Endothelial cell of umbilical vein (primary cell): ENCODE measurements around the gene GAL. TPM values are rescaled to one million over a fixed set of nuclear protein-coding genes. Genes with fewer than 3 reads are reported as not detected.

Experiments used
- BruUV-seq: library from RNA; stranded (reverse); fragments of 400-500 nt; replicated peaks from 2 replicates; lab custom pipeline; 2021; lab: Mats Ljungman, UMichigan
- CTCF ChIA-PET: fragments of 300-600, 350-600 bp; sonication (Branson Sonifier 250); formaldehyde crosslinking; loops from one replicate; lab custom pipeline; 2021; ENCODE audit warnings: antibody characterized with exemption, inconsistent platforms; lab: Charles Lee
- POLR2A ChIA-PET: fragments of 300-600, 350-600 bp; sonication (Branson Sonifier 250); formaldehyde crosslinking; loops from one replicate; lab custom pipeline; 2021; ENCODE audit warnings: antibody characterized with exemption, inconsistent platforms; lab: Charles Lee
- DNase-seq: peaks from one replicate; pipeline ENCODE4 v3.0.0-alpha.2; 2011; ENCODE audit warnings: low read depth, low spot score
- FAIRE-seq: peaks from 2 replicates; lab custom pipeline; 2011; peaks lifted over from hg19 to GRCh38; lab: Jason Lieb, UNC
- H2AFZ ChIP-seq: 2 replicates; pipeline ENCODE4 v1.6.0; 2012; ENCODE audit warnings: low read depth, low read length, control low read depth, inconsistent platforms
- H3K27ac ChIP-seq: 2 replicates; pipeline ENCODE4 v1.5.1; 2011; ENCODE audit warnings: low read depth, mild to moderate bottlenecking, control low read depth, low read length, moderate library complexity; ENCODE audit not compliant: insufficient read depth
- H3K27me3 ChIP-seq, 2 experiments: 2 replicates each; pipeline versions ENCODE4 v1.6.0 to v1.6.1; 2011; ENCODE audit warnings: low read length in 2 of 2, mixed read lengths in 1 of 2; ENCODE audit not compliant: control insufficient read depth in 2 of 2, insufficient read depth in 2 of 2
- H3K36me3 ChIP-seq, 2 experiments: 2 replicates in 1 of 2; 3 replicates in 1 of 2; pipeline ENCODE4 v1.5.1; 2011; ENCODE audit warnings: low read length in 2 of 2, mild to moderate bottlenecking in 1 of 2, moderate library complexity in 1 of 2; ENCODE audit not compliant: control insufficient read depth in 2 of 2, insufficient read depth in 2 of 2; ENCODE audit errors: extremely low read depth in 1 of 2
- H3K4me1 ChIP-seq: 3 replicates; pipeline ENCODE4 v1.5.1; 2011; ENCODE audit warnings: mild to moderate bottlenecking, low read length; ENCODE audit not compliant: control insufficient read depth, insufficient read depth; ENCODE audit errors: extremely low read depth
- H3K4me2 ChIP-seq: 2 replicates; pipeline ENCODE4 v1.6.1; 2011; ENCODE audit warnings: low read length, control low read depth, mixed read lengths; ENCODE audit not compliant: insufficient read depth
- H3K4me3 ChIP-seq, 3 experiments: fragments of 200-600 bp in 1 of 3; sonication (generic), shearing (Covaris generic) in 1 of 3; replicated peaks in 1 of 3; 2 replicates each; pipeline ENCODE4 v1.5.1; 2011 to 2016; ENCODE audit warnings: control low read depth in 3 of 3, low read length in 3 of 3, mild to moderate bottlenecking in 2 of 3, inconsistent platforms in 1 of 3, low read depth in 1 of 3, moderate library complexity in 1 of 3; ENCODE audit not compliant: insufficient read depth in 1 of 3
- H3K79me2 ChIP-seq: 2 replicates; pipeline ENCODE4 v1.6.0; 2012; ENCODE audit warnings: low read length, inconsistent platforms; ENCODE audit not compliant: control insufficient read depth, insufficient read depth
- H3K9ac ChIP-seq: replicated peaks from 2 replicates; pipeline ENCODE3; 2011; ENCODE audit warnings: low read length, control low read depth; ENCODE audit not compliant: insufficient read depth; ENCODE audit errors: extremely low read depth
- H3K9me1 ChIP-seq: replicated peaks from 3 replicates; pipeline ENCODE4 v1.6.0; 2011; ENCODE audit warnings: mild to moderate bottlenecking, low read length; ENCODE audit not compliant: control insufficient read depth, insufficient read depth; ENCODE audit errors: extremely low read depth
- H3K9me3 ChIP-seq: replicated peaks from 2 replicates; pipeline ENCODE4 v1.5.1; 2012; ENCODE audit warnings: low read length, inconsistent platforms; ENCODE audit not compliant: control insufficient read depth, insufficient read depth
- H4K20me1 ChIP-seq: replicated peaks from 2 replicates; pipeline ENCODE3; 2011; ENCODE audit warnings: mild to moderate bottlenecking, low read length; ENCODE audit not compliant: control insufficient read depth, insufficient read depth; ENCODE audit errors: extremely low read depth
- EZH2 ChIP-seq: IDR thresholded peaks from 2 replicates; pipeline ENCODE4 v1.6.1; 2012; ENCODE audit warnings: borderline replicate concordance, low read depth, mild to moderate bottlenecking, moderate library complexity, low read length, inconsistent platforms; ENCODE audit not compliant: severe bottlenecking
- FOS ChIP-seq: IDR thresholded peaks from 2 replicates; pipeline ENCODE4 v1.6.1; 2011; ENCODE audit warnings: mild to moderate bottlenecking, low read length, moderate library complexity, borderline replicate concordance; ENCODE audit not compliant: insufficient read depth
- GATA2 ChIP-seq: IDR thresholded peaks from 2 replicates; pipeline ENCODE4 v1.7.0; 2011; ENCODE audit warnings: low read depth, mild to moderate bottlenecking, moderate library complexity, mixed read lengths, low read length; ENCODE audit not compliant: insufficient read length, insufficient read depth
- JUN ChIP-seq: IDR thresholded peaks from 2 replicates; pipeline ENCODE4 v1.6.1; 2011; ENCODE audit warnings: borderline replicate concordance, low read depth; ENCODE audit not compliant: insufficient read length, insufficient read depth
- MYC ChIP-seq: IDR thresholded peaks from one replicate; pipeline ENCODE4 v1.6.1; 2011; ENCODE audit warnings: mild to moderate bottlenecking, low read depth, low read length
- POLR2A ChIP-seq: IDR thresholded peaks from 2 replicates; pipeline ENCODE4 v1.6.1; 2012; ENCODE audit warnings: low read depth, mild to moderate bottlenecking, control low read depth, low read length
- POLR2AphosphoS5 ChIP-seq: IDR thresholded peaks from 2 replicates; pipeline ENCODE4 v1.6.1; 2012; ENCODE audit warnings: low read depth, mild to moderate bottlenecking, control low read depth, low read length, moderate library complexity; ENCODE audit not compliant: insufficient read depth
- dilution Hi-C: fragments of 300-500 bp; cut with MboI; formaldehyde crosslinking; loops from one replicate; pipeline ENCODE4 v1.15.0; 2019; ENCODE audit warnings: low sequenced_read_pairs; ENCODE audit not compliant: extremely low pct_ligation_motif_present
- intact Hi-C: fragments of 100-400 bp; cut with micrococcal nuclease; formaldehyde crosslinking; loops from one replicate; pipeline ENCODE4 v1.10.0; 2022
- polyA plus RNA-seq, 4 experiments: library from polyadenylated mRNA; depleted of rRNA in 3 of 4; stranded (reverse) in 3 of 4; unstranded in 1 of 4; fragments of >200 nt; gene quantifications; 2 replicates each; pipeline versions ENCODE4 v1.2.1 to v1.2.3, GENCODE V29; 2011 to 2012; ENCODE audit warnings: missing spikeins in 1 of 4
- total RNA-seq: library from RNA; stranded (reverse); gene quantifications from 2 replicates; pipeline ENCODE4 v1.2.3, GENCODE V29; 2021
- TF ChIP-seq, protein P1 (sequence below), 2 donors: IDR thresholded peaks; 1 replicate in 1 of 2; 2 replicates in 1 of 2; pipeline ENCODE4 v1.5.1; 2011; ENCODE audit warnings: low read length in 2 of 2, mild to moderate bottlenecking in 2 of 2, moderate library complexity in 2 of 2, control low read depth in 1 of 2, inconsistent platforms in 1 of 2, low read depth in 1 of 2; ENCODE audit not compliant: insufficient read depth in 1 of 2; ENCODE audit errors: extremely low read depth in 1 of 2
- TF ChIP-seq, protein P2 (sequence below): IDR thresholded peaks from 2 replicates; pipeline ENCODE4 v1.6.1; 2011; ENCODE audit not compliant: insufficient read depth, insufficient read length

The GAL gene
- total and polyA plus RNA-seq, 2 donors (not counting 3 experiments of a cell fraction or from before 2014, with no cell fraction given), result 1.2 to 9.8 TPM

- Histone ChIP-seq H3K36me3 (no peaks in the 10 kb centered on the region), H3K9ac (no peak overlapping the region), H2AFZ (no peak overlapping the region), H3K4me3 (no peak overlapping the region), H3K9me1 (no peaks in the 10 kb centered on the region), H3K27ac (no peak overlapping the region), H3K9me3 (no peaks in the 10 kb centered on the region), H4K20me1 (no peaks in the 10 kb centered on the region), H3K79me2 (no peaks in the 10 kb centered on the region), H3K4me1 (peaks cover 4% of the 10 kb centered on the region), H3K27me3 (no peaks in the 10 kb centered on the region), H3K4me2 (no peak overlapping the region)
- CTCF ChIA-PET, result interaction anchor here (0.6 kb wide), 1 partner anchor 425 kb away, joined by 3 read pairs; no protein-coding TSS in a partner anchor
- FAIRE-seq (no peak), DNase-seq (no peak)
- POLR2A ChIA-PET, result no interaction called here
- intact Hi-C loops (no loop called here), dilution Hi-C loops (no loop called here)
- no TSS peak for BruUV-seq
- TF ChIP-seq POLR2A, result no peak
- TF ChIP-seq, protein P1, sequence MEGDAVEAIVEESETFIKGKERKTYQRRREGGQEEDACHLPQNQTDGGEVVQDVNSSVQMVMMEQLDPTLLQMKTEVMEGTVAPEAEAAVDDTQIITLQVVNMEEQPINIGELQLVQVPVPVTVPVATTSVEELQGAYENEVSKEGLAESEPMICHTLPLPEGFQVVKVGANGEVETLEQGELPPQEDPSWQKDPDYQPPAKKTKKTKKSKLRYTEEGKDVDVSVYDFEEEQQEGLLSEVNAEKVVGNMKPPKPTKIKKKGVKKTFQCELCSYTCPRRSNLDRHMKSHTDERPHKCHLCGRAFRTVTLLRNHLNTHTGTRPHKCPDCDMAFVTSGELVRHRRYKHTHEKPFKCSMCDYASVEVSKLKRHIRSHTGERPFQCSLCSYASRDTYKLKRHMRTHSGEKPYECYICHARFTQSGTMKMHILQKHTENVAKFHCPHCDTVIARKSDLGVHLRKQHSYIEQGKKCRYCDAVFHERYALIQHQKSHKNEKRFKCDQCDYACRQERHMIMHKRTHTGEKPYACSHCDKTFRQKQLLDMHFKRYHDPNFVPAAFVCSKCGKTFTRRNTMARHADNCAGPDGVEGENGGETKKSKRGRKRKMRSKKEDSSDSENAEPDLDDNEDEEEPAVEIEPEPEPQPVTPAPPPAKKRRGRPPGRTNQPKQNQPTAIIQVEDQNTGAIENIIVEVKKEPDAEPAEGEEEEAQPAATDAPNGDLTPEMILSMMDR (IDR thresholded peaks at IDR 0.05; ENCODE audit: extremely low read depth in 1 of 2, insufficient read depth in 1 of 2, low read depth in 1 of 2, low read length in 2 of 2), result no peak
- TF ChIP-seq POLR2AphosphoS5, result no peak
Observed at GRCh38 chr11:68664141-68664540, 20.2 kb upstream of the GAL start.

GRCh38 chr11:68664906-68665305 lies 19.4 kb upstream of the GAL start:
- Histone ChIP-seq H2AFZ (no peak overlapping the region), H3K4me2 (no peak overlapping the region), H3K27me3 (no peaks in the 10 kb centered on the region), H3K9me1 (no peaks in the 10 kb centered on the region), H3K36me3 (no peaks in the 10 kb centered on the region), H3K79me2 (no peaks in the 10 kb centered on the region), H3K4me3 (no peak overlapping the region), H3K27ac (no peak overlapping the region), H3K9me3 (no peaks in the 10 kb centered on the region), H4K20me1 (no peaks in the 10 kb centered on the region), H3K9ac (no peak overlapping the region), H3K4me1 (no peaks in the 10 kb centered on the region)
- no TSS peak for BruUV-seq
- DNase-seq, result no peak
- dilution Hi-C loops (no loop called here), intact Hi-C loops (no loop called here)
- POLR2A ChIA-PET, result no interaction called here
- no peak for TF ChIP-seq GATA2
- no peak for TF ChIP-seq POLR2AphosphoS5
- no peak for TF ChIP-seq MYC
- no peak for TF ChIP-seq POLR2A
- TF ChIP-seq, protein P1 (IDR thresholded peaks at IDR 0.05; ENCODE audit: extremely low read depth in 1 of 2, insufficient read depth in 1 of 2, low read depth in 1 of 2, low read length in 2 of 2), result no peak
- no peak for TF ChIP-seq FOS
- TF ChIP-seq JUN, result no peak
- TF ChIP-seq, protein P2, sequence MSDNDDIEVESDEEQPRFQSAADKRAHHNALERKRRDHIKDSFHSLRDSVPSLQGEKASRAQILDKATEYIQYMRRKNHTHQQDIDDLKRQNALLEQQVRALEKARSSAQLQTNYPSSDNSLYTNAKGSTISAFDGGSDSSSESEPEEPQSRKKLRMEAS, result no peak
- TF ChIP-seq EZH2, result no peak
- CTCF ChIA-PET, result interaction anchor here (0.6 to 0.9 kb wide), 2 partner anchors 26 to 425 kb away, joined by 3 to 4 read pairs; no protein-coding TSS in a partner anchor
- no peak for FAIRE-seq
